Stimulated activated CD4-positive, alpha-beta T cell treated with anti-CD3 and anti-CD28 coated beads, Interleukin-1b, Interleukin-23, amount 100 ng/mL, for 4 hours (primary cell): ENCODE data around the gene SF3B2.

Source experiments
- DNase-seq, 2 donors: peaks; one replicate each; pipeline ENCODE4 v3.0.0-alpha.2; 2020; ENCODE audit warnings: low read depth in 2 of 2

Gene SF3B2

GRCh38 chr11:66050581-66051231, 1.5 kb upstream of the SF3B2 start:
- no peak for DNase-seq

GRCh38 chr11:66051371-66051765, 796 bp upstream of the SF3B2 start:
- no peak for DNase-seq

- DNase-seq, result no peak
These were observed 459 bp downstream of the SF3B2 start for GRCh38 chr11:66052664-66052982.

GRCh38 chr11:66055021-66055420, 2.9 kb downstream of the SF3B2 start:
- no peak for DNase-seq

GRCh38 chr11:66056501-66056900, 4.3 kb downstream of the SF3B2 start:
- DNase-seq, result no peak

- no peak for DNase-seq
These were observed 8.0 kb downstream of the SF3B2 start for GRCh38 chr11:66059966-66060680.

- no peak for DNase-seq
These were observed 9.1 kb downstream of the SF3B2 start for GRCh38 chr11:66061268-66061667.

GRCh38 chr11:66062408-66062807, 10.2 kb downstream of the SF3B2 start:
- DNase-seq, result no peak

- DNase-seq, result no peak
These were observed 11.7 kb downstream of the SF3B2 start for GRCh38 chr11:66063900-66064299.

- DNase-seq, result no peak
These were observed 12.4 kb downstream of the SF3B2 start for GRCh38 chr11:66064571-66064970.

- no peak for DNase-seq
These were observed 14.6 kb downstream of the SF3B2 start for GRCh38 chr11:66066751-66067150.

- no peak for DNase-seq
These were observed 15.5 kb downstream of the SF3B2 start for GRCh38 chr11:66067640-66068039.

- DNase-seq, result peak; percentile 67 to 74
These were observed 16.1 kb downstream of the SF3B2 start for GRCh38 chr11:66068154-66068821.

GRCh38 chr11:66068923-66069714, 17.0 kb downstream of the SF3B2 start:
- peak in 1 of 2 donors; percentile 22 for DNase-seq

GRCh38 chr11:66069715-66070603, 17.8 kb downstream of the SF3B2 start, which contains the start of gene PACS1:
Gene PACS1, plus strand, starts transcription at chr11:66070272. Its CDS starts 215 bp downstream, at chr11:66070487.
- DNase-seq, result peak; percentile 62 to 68

GRCh38 chr11:66070604-66071380, 18.6 kb downstream of the SF3B2 start:
- peak in 1 of 2 donors; percentile 19 for DNase-seq

- no peak for DNase-seq
These were observed 19.2 kb downstream of the SF3B2 start for GRCh38 chr11:66071381-66071801.

GRCh38 chr11:66072081-66072480, 19.9 kb downstream of the SF3B2 start:
- DNase-seq, result no peak

- DNase-seq, result no peak
These were observed 20.4 kb downstream of the SF3B2 start for GRCh38 chr11:66072518-66072917.

GRCh38 chr11:66073669-66074068, 21.5 kb downstream of the SF3B2 start:
- no peak for DNase-seq
